CD4-positive, alpha-beta T cell treated with Interleukin-10 for 1 hour (primary cell): ENCODE measurements around the gene EIF1.
A peak's percentile ranks its signal among the peaks of the same experiment; 100 is the strongest.
"Not testable (repeated sequence)": the region's sequence is repeated elsewhere in the genome, so short reads cannot be mapped to it uniquely, and the experiment has no call there.

Source experiments
- DNase-seq: peaks from one replicate; pipeline ENCODE4 v3.0.0-alpha.2; 2020

Gene EIF1

DNA sequence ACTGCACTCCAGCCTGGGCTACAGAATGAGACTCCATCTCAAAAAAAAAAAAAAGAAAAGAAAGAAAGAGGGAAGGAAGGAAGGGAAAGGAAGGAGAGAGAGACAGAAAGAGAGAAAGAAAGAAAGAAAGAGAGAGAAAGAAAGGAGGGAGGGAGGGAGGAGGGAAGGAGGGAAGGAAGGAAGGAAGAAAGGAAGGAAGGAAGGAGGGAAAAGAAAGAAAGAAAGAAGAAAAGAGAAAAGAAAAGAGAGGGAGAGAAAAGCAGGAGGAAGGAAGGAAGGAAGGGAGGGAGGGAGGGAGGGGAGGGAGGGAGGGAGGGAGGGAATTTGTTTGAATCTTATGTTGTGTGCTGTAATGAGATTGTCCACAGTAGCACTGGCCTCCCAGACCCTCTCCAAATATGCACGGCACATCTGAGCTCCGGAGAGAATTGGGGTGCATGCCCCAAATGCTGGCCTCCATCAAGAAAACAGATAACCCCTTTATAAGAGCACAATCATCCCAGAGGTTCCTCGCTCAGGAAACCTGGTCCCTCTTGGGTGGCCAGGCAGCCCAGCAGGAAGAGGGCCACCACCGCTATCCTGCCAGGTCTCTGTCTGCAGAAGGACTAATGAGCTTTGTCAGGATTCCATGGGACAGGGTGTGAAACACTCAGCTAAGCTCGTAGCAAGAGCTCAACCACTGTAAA lies 8.8 kb upstream of the EIF1 start:
- DNase-seq = no peak

GRCh38 chr17:41680426-41681040 lies 8.2 kb upstream of the EIF1 start:
- DNase-seq = no peak

DNA sequence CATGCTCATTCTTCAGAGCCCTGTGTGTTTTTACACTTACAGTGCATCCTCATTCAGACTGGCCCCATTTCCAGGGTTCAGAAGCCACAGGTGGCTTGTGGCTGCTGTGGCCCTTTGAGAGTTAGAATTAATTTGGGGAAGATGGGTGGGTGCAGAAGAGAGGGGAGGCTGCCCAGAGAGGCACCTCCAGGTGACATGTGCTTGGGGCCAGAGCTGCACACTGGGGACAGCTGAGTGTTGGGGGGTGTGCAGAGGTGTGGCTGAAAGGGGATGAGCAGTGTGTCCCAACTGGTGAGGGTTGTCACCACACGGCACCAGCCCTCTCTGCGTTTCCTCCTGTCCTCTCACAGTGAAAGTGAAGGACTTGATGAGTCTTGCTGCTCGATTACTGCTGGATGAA lies 6.9 kb upstream of the EIF1 start:
- no peak for DNase-seq

GRCh38 chr17:41682631-41683030 lies 6.1 kb upstream of the EIF1 start:
- DNase-seq = no peak

- no peak for DNase-seq
These were observed 5.2 kb upstream of the EIF1 start for GRCh38 chr17:41683441-41684007.

DNA sequence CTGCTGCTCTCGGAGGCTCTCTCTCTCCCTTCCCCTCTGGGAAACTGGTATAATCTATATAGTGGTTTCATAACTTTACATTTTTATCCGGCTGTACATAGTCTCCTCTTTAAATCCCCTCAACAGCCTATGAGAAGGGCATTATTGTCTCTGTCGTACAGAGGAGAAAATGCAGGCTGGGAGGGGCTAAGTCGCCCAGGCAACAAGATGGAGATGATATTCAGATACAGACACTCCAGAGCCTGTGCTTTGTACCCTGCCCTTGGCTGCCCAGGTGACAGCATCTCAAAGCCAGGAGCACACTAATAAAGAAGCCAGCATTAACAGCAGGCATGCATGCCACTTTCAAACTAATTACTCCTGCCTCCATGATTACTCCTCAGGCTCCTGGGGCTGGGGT lies 4.7 kb upstream of the EIF1 start:
- DNase-seq = no peak

- not testable (repeated sequence) for DNase-seq
These were observed 2.9 kb upstream of the EIF1 start for GRCh38 chr17:41685753-41686152.

DNA sequence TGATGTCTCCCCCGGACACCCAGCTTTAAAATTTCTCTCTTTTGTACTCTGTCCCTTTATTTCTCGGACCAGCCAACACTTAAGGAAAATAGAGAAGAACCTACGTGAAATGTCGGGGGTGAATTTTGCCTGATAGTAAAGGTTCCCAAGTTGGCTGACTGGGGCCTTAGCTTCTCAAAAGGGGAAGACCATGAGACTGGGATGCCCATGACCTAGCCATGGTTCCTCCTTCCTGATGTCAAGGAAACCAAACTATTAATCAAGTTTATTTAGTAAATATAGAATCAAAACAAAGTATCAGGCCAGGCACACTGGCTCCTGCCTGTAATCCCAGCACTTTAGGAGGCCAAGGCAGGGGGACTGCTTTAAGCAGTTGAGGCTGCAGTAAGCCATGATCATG lies 2.4 kb upstream of the EIF1 start:
- no peak for DNase-seq

DNA sequence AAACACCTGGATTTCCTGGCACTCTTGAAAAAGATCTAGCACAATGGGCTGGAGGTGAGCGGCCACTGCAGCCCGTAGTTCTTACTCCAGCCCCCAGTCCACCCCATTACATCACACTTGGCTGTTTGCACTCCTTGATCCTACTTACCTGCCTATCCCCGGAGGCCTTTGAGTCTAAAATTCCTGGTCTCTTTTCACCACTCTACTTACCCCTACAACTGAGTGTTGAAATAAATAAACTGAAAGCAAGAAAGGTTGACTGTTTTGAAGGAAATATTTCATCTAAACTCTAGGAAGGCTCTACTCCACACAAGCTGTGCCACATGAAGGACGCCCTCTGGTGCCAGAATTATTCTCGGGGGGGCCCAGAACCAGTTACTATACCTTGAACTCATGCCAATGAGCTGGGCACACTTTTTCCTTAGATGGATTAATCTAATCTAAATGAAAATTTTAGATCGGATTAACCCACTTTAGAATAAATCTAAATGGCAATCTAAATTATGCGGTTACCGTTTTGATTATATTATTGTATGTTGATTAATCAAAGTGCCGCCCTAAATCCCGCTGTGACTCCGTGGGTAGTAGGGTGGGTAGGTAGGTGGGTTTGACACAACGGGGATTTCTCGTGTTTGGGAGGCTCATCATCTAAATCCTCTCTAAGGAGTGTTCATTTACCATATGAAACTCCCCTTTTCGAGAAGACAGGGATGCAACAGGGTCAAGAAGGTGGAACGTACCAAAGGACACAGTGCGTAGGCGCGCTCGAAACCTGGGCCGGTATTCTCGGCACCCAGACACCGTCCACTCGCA lies 651 bp upstream of the EIF1 start:
- DNase-seq = peak; percentile 80

- DNase-seq = peak; percentile 78
These were observed 1.0 kb downstream of the EIF1 start for GRCh38 chr17:41689497-41690299.

DNA sequence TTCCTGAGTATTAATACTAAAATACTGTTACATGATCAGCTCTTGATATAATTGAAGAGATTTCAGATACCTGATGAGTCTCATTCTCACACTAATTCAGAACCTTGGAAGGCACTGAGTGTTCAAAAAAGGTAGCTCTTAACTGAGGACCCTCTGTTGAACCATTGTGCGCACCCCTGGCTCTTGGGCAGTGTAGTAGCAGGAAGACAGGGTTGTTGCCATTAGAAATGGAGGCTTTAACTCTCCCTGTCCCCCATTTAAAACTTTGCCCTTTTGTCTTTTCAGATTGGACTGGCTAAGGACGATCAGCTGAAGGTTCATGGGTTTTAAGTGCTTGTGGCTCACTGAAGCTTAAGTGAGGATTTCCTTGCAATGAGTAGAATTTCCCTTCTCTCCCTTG lies 1.8 kb downstream of the EIF1 start:
- peak; percentile 25 for DNase-seq

DNA sequence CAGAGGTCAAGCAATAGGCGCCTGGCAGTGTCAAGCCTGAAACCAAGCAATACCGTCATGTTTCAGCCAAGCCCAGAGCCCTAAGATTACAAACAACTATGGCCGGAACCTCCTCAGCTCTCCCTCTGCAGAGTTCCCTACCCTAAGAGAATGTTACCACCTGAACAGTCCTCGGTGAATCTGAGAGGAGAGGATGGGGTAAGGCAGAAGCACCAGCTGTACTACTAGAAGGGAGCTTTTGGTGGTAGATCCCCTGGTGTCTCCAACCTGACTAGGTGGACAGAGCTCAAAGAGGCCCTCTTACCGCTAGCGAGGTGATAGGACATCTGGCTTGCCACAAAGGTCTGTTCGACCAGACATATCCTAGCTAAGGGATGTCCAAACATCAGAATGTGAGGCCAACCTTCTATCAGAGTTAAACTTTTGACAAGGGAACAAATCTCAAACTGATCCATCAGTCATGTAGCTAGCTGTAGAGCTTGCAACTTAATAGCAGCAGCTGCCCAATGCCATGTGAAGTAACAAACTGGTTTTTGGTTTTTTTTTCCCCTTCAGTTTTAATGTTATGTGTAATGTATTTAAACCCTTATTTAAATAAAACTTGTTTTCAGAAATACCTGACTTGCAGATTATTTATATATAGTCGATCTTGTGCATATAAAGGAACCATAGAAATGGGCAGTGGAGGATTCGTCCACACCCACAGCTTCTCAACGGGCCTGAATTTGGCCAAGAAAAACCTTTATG lies 2.5 kb downstream of the EIF1 start:
- DNase-seq = peak; percentile 46

DNA sequence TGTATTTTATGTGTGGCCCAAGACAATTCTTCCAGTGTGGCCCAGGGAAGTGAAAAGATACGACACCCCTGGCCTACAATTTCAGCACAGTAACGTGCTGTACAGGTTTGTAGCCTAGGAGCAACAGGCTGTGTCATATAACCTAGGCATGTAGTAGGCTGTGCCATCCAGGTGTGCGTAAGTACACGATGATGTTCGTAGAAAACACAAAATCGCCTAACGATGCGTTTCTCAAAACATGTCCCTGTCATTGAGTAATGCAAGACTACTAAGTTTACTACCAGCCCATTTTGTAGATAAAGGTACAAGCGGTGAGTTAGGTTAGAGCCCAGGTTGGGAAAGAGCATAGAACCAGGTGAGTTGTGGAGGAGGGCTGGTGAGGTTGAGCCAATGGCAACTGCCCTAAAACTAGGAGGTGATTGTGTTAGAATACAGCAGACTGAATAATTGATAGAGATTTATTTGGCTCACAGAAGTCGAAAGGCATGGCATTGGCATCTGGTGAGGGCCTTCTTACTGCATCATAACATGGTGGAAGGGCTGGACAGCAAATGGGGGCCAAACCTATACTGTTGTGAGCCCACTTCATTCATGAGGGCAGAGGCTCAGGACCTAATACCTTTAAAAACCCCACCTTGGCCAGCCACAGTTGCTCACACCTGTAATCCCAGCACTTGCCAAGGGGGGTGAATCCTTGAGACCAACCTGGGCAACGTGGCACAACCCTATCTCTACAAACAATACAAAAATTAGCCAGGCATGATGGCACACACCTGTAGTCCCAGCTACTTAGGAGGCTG lies 4.2 kb downstream of the EIF1 start:
- peak; percentile 52 for DNase-seq

DNA sequence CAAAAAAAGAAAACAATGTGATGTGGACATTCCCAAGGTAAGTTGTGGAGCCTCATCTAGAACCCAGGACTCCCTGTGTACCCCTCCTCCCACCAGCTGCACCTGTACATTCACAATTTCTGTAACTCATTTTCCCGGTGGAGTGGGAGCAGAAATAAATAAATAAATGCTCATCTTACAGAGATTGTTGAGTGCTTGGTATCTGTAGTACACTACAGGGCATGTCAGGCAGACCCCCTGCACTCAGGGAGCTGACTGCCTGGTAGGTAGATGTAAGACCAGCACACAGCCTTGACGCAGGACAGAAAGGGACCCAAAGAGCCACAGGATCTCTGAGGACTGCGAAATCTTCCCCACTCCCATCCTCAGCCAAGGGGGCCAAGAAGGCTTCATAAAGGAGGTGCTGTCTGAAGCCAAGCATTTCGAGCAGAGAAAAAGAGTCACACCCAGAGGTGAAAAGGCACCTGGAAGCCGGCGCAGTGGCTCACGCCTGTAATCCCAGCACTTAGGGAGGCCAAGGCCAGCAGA lies 6.5 kb downstream of the EIF1 start:
- DNase-seq = peak; percentile 11

DNA sequence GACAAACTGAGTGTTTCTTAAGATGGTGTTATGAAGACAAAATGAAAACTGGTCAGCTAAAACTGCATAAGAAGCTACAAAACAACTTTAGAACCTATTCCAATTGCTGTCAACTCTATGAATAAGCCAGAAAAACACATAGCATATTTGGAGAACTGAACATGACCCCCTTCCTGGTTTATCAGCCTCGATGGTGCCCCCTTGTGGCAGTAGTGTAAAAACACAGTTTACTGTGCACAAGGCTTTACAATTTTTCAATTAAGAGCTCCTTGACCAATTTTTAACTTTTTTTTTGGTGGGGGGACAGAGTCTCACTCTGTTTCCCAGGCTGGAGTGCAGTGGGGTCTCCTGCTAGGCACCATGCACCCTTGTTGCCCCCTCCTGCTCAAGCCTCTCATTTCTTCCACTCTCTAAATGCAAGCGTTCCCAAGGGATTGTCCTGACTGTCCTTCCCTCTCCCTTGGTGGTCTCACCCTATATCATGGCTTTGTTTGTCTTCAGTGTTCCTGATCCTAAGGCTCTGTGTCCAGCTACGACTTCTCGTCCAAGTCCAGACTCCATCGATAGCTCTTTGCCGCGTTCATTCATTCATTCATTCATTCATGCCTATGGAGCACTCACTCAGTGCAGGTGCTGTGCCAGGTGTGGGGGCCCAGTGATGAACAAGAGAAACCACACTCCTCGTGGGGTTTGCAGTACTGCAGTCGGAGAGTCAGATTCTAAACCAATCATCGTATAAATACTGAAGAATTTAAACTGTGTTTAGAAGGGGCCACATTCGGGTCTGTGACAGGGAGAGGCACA lies 7.5 kb downstream of the EIF1 start:
- DNase-seq = peak; percentile 84

DNA sequence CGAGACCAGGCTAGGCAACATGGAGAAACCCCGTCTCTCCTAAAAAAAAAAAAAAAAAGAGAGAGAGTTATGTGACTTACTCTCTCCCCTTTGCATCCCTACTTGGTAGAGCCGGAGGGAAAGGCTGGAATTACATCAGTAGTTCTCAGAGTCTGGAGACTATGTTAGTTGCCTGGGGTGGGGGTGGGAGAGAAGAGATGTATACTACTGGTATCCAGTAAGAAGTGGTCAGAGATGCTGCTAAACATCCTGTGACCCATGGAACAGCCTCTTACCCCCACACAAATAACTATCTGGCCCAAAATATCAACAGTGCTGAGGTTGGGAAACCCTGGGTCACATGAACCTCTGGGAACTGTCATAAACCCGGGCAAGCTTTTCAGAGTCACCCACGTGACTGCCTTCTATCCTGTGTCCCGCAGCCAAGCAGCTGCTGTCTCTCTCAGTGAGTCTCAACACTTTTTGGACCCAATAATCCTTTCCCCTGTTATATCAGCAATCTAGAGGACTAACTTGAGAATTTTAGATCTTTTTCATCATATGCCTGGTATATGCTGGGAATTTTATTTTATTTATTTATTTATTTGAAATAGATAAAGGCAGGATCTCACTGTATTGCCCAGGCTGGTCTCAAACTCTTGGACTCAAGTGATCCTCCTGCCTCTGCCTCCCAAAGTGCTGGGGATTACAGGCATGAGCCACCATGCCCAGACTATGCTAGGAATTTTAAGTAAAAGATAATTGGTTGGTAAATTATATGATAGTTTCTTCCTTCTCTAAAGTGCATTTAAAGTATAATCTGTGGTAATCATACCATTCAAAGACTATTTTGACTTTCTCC lies 8.7 kb downstream of the EIF1 start:
- DNase-seq = no peak

DNA sequence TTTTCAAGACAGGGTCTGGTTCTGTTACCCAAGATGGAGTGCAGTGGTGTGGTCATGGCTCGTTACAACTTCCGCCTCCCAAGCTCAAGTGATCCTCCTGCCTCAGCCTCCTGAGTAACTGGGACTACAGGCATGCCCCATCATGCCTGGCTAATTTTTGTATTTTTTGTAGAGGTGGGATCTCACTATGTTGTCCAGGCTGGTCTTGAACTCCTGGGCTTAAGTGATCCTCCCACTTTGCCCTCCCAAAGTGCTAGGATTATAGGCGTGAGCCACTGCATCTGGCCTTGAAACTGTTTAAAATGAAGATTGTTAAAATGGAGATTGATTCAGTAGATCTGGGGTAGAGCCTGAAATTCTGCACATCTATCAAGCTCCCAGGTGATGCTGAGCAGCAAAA lies 12.2 kb downstream of the EIF1 start:
- not testable (repeated sequence) for DNase-seq

GRCh38 chr17:41702712-41703111 lies 14.0 kb downstream of the EIF1 start:
- no peak for DNase-seq
